GM18519 (cell line): Measurements from ENCODE around the gene CNTN4.
"Not testable (repeated sequence)": the region's sequence is repeated elsewhere in the genome, so short reads cannot be mapped to it uniquely, and the experiment has no call there.

Source experiments
- ATAC-seq: cut with Tn5 transposase; IDR thresholded peaks from one replicate; pipeline ENCODE4 v1.9.1; 2021; ENCODE audit warnings: mild to moderate bottlenecking, moderate library complexity; ENCODE audit not compliant: unreplicated experiment, low FRiP score

CNTN4 gene

GRCh38 chr3:2876362-2876761 is 777.7 kb downstream of the CNTN4 start:
- no peak for ATAC-seq

- ATAC-seq: no peak
Observed at GRCh38 chr3:2879023-2879422, 780.4 kb downstream of the CNTN4 start.

GRCh38 chr3:2879587-2879986 is 780.9 kb downstream of the CNTN4 start:
- ATAC-seq: no peak

GRCh38 chr3:2880218-2880756 is 781.6 kb downstream of the CNTN4 start:
- no peak for ATAC-seq

- ATAC-seq: no peak
Observed at GRCh38 chr3:2883283-2883682, 784.6 kb downstream of the CNTN4 start.

- no peak for ATAC-seq
Observed at GRCh38 chr3:2888592-2888991, 789.9 kb downstream of the CNTN4 start.

- ATAC-seq: no peak
Observed at GRCh38 chr3:2889736-2890135, 791.1 kb downstream of the CNTN4 start.

- ATAC-seq: no peak
Observed at GRCh38 chr3:2896308-2896939, 797.8 kb downstream of the CNTN4 start.

GRCh38 chr3:2897821-2898220 is 799.2 kb downstream of the CNTN4 start:
- ATAC-seq: no peak

GRCh38 chr3:2898591-2899353 is 800.1 kb downstream of the CNTN4 start:
- ATAC-seq: no peak

- no peak for ATAC-seq
Observed at GRCh38 chr3:2904054-2904453, 805.4 kb downstream of the CNTN4 start.

GRCh38 chr3:2908693-2909351 is 810.2 kb downstream of the CNTN4 start:
- ATAC-seq: no peak

GRCh38 chr3:2910997-2911396 is 812.3 kb downstream of the CNTN4 start:
- ATAC-seq: no peak

GRCh38 chr3:2915826-2916225 is 817.2 kb downstream of the CNTN4 start:
- ATAC-seq: no peak

GRCh38 chr3:2916640-2917039 is 818.0 kb downstream of the CNTN4 start:
- ATAC-seq: not testable (repeated sequence)

- ATAC-seq: peak; percentile 70
Observed at GRCh38 chr3:2920103-2920502, 821.4 kb downstream of the CNTN4 start.

GRCh38 chr3:2921452-2921851 is 822.8 kb downstream of the CNTN4 start:
- ATAC-seq: no peak

- peak; percentile 53 for ATAC-seq
Observed at GRCh38 chr3:2921903-2922302, 823.2 kb downstream of the CNTN4 start.

- no peak for ATAC-seq
Observed at GRCh38 chr3:2923390-2923789, 824.7 kb downstream of the CNTN4 start.

- peak; percentile 40 for ATAC-seq
Observed at GRCh38 chr3:2927259-2927658, 828.6 kb downstream of the CNTN4 start.

- ATAC-seq: no peak
Observed at GRCh38 chr3:2929574-2929973, 830.9 kb downstream of the CNTN4 start.
